BJ (cell line): Measurements from ENCODE around the gene CEBPE. TPM values are rescaled to one million over a fixed set of nuclear protein-coding genes. Genes with fewer than 3 reads are reported as not detected.

Experiments
- CTCF ChIA-PET: fragments of 350-600 bp; formaldehyde crosslinking; extraction: SDS; loops from one replicate; lab custom pipeline; 2021; ENCODE audit warnings: antibody characterized with exemption, inconsistent platforms; lab: Yijun Ruan, JAX
- POLR2A ChIA-PET: fragments of 300-600 bp; sonication (Branson Sonifier 250); formaldehyde crosslinking; extraction: SDS; loops from one replicate; lab custom pipeline; 2021; ENCODE audit warnings: antibody characterized with exemption; lab: Charles Lee
- DNase-seq: peaks from one replicate; pipeline ENCODE4 v3.0.0-alpha.2; 2011; ENCODE audit warnings: low read depth
- H3K27me3 ChIP-seq: 2 replicates; pipeline ENCODE4 v1.6.0; 2011; ENCODE audit warnings: low read length; ENCODE audit not compliant: control insufficient read depth, insufficient read depth
- H3K36me3 ChIP-seq: 2 replicates; pipeline ENCODE4 v1.5.1; 2011; ENCODE audit warnings: low read length; ENCODE audit not compliant: control insufficient read depth, insufficient read depth
- H3K4me3 ChIP-seq: 2 replicates; pipeline ENCODE4 v1.5.1; 2011; ENCODE audit warnings: low read depth, mild to moderate bottlenecking, control low read depth, low read length
- CTCF ChIP-seq: IDR thresholded peaks from 2 replicates; pipeline ENCODE4 v1.5.1; 2011; ENCODE audit warnings: low read depth, mild to moderate bottlenecking, control low read depth, inconsistent platforms, low read length, moderate library complexity; ENCODE audit not compliant: insufficient read depth
- polyA plus RNA-seq: library from polyadenylated mRNA; depleted of rRNA; stranded (reverse); fragments of >200 nt; gene quantifications from 2 replicates; pipeline ENCODE4 v1.2.3, GENCODE V29; 2011

CEBPE gene
- polyA plus RNA-seq, 1 experiment, result not detected

DNA sequence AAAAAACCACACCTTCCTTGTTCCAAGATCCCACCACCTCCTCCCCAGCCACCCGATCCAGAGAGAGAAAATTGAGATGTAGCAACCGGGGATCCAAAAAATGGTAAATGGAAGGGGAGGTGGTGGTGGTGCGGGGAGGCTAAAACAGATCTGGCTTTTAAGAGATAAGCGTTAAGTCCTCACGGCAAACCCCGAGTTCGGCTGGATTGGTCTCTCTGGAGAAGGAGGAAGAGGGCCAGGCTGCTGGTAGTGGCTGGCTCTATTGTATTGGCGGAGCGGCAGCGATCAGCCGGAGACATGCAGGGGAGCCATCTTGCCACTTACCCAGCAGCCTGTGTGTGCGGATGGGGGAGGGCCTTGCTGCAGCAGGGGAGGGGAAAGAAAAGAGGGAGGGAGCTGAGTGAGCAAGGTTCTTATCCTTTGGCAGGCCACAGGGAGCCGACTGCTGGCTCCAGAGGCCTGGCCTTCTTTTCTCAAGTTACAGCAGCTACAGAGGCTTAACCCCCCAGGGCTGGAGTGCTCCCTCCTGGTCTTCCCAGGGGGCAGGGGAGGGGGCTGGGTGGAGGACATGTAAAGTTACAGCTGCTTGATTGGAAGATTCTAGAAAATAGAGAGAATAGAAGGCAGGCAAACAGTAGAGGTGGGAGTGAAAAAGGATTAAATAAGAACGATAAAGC, 47.7 kb downstream of the CEBPE start:
- CTCF ChIA-PET, result interaction anchor here (0.6 to 4.7 kb wide), 13 partner anchors 9 to 85 kb away, joined by 3 to 57 read pairs (median 6); partner anchors contain the start of genes ACIN1 and C14orf119
- TF ChIP-seq CTCF, result no peak
- POLR2A ChIA-PET, result interaction anchor here (1.0 kb wide), 1 partner anchor 23 kb away, joined by 3 read pairs; the partner anchor contains the start of gene ACIN1
- Histone ChIP-seq H3K36me3 (peaks cover 29% of the 10 kb centered on the region), H3K4me3 (peak overlapping the region; percentile 66), H3K27me3 (no peaks in the 10 kb centered on the region)
- DNase-seq, result peak; percentile 72

DNA sequence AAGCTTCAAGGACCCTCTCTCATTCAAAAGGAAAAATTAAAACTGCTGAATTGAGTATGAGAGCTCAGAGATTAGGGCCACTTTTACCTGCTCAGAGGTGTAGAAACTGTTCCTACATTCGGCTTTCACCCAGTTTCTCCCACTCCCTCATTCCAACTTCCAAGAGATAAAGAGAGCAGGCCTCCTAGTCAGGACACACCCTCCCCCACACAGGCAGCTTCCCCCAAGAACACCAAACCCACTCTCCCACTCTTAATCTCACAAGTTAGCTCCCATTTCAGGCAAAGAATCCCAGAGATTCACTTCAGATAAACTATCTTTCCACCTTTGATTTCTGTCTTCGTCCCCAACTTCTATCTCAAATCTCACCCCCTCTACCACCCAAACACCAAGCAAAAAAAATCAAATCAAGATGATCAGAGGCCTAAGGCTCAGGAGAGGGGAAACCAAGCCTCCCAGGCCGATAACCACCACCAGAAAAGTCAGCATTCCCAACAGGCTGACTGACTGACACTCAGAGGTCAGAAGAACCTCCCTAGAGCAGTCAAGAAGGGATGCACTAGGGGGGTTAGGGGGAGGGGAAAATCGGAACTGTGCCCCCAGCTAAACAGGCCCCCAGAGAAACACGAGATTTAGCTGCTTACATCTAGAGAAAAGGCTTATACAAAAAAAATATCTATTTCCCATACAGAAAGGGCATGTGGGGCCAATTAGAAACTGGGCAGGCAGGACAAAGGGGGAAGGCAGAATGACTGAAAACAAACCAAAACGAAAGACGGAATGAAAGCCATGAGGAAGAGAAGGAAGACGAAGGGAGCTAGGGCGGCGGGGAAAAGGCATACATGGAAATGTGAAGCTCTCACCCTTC, 48.6 kb downstream of the CEBPE start:
- Histone ChIP-seq H3K36me3 (peaks cover 23% of the 10 kb centered on the region), H3K4me3 (peak overlapping the region; percentile 66), H3K27me3 (no peaks in the 10 kb centered on the region)
- DNase-seq, result no peak
- ChIA-PET CTCF (interaction anchor here (1.0 to 4.7 kb wide), 10 partner anchors 8 to 84 kb away, joined by 3 to 57 read pairs (median 7); partner anchors contain the start of genes ACIN1 and C14orf119), POLR2A (no interaction called here)
- TF ChIP-seq CTCF, result no peak

DNA sequence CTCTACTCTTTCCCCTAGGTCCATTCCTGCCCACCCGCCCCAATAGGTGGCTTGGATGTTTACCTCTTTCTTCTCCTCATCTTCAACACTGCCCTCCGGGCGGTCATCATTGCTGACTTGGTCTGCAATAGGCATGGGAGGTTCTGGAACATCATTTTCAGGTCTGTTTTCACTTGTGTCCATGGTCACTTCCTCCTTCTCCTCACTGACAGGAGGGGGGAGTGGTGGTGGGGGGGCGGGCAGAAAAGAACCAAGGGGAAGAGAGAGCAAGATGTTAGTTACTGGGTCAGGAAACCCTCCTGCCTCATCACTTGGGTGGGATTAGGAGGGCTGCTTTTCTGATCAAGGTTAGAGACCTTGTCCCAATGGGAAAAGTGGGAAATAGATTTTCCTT, 49.6 kb downstream of the CEBPE start:
- no peaks in the 10 kb centered on the region for H3K27me3 ChIP-seq
- no peak for DNase-seq
- ChIA-PET CTCF (interaction anchor here (0.5 to 4.7 kb wide), 44 partner anchors 9 to 417 kb away, joined by 3 to 144 read pairs (median 5); partner anchors contain the start of genes ACIN1, AJUBA, C14orf119 and CDH24), POLR2A (interaction anchor here (0.6 to 1.2 kb wide), 3 partner anchors 9 to 39 kb away, joined by 3 to 7 read pairs (median 5); partner anchors contain the start of genes ACIN1 and C14orf119)
- no peak overlapping the region for H3K4me3 ChIP-seq
- no peak for TF ChIP-seq CTCF
- H3K36me3 ChIP-seq, result peaks cover 20% of the 10 kb centered on the region

DNA sequence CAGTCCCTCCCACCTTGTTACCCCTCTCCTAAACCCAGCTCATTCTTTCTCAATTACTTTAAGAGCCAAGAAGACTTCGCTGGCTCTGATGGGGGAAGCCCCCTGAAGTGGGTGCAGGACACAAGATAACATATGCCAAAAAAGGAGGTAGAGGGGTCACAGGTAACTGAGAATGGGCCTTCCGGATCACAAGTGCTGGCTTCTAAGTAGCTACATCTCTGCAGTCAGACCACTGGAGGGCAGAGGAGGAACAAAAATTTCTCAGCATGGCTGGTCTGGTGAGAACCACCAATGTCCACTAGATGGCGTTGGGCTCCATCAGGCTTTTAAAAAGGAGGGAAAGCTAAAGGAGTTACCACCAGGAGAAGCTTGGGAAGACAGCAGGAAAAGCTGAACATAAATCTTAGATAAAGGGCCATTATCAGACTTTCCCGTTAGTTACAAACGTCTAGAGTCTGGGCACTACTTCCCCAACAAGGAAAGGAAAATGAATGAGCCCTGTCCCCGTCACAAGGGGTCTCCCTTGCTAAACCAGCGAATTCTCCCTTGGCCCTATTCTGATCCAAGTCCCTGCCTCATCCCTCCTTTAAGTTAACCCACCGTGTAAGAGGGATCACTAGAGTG, 50.2 kb downstream of the CEBPE start:
- Histone ChIP-seq H3K36me3 (peaks cover 23% of the 10 kb centered on the region), H3K4me3 (no peak overlapping the region), H3K27me3 (no peaks in the 10 kb centered on the region)
- peak; percentile 99 for TF ChIP-seq CTCF
- DNase-seq, result peak; percentile 70
- ChIA-PET POLR2A (interaction anchor here (0.6 to 1.3 kb wide), 4 partner anchors 10 to 41 kb away, joined by 3 to 7 read pairs (median 4); partner anchors contain the start of genes ACIN1 and C14orf119), CTCF (interaction anchor here (0.5 to 4.7 kb wide), 47 partner anchors 10 to 416 kb away, joined by 3 to 144 read pairs (median 5); partner anchors contain the start of genes ACIN1, AJUBA, C14orf119 and CDH24)
